ENCODE data around the gene NRP2.

- TF ChIP-seq CTCF (IDR thresholded peaks at IDR 0.05): no peak
- no peak for TF ChIP-seq POLR2A (IDR thresholded peaks at IDR 0.05)
These were observed 25.9 kb downstream of the NRP2 start for GRCh38 chr2:205708231-205708631.

Data from ovary (tissue), 3 donors.